Neutrophil (primary cell): ENCODE data around the gene TARS2.

Experiments
- H3K27ac ChIP-seq: fragments of 200-600 bp; sonication (generic); 2 replicates; pipeline ENCODE4 v1.5.1; 2016; ENCODE audit warnings: mild to moderate bottlenecking, moderate library complexity
- H3K27me3 ChIP-seq: fragments of 200-600 bp; sonication (generic); 2 replicates; pipeline ENCODE4 v1.6.0; 2016; ENCODE audit warnings: mild to moderate bottlenecking
- H3K36me3 ChIP-seq: fragments of 200-600 bp; sonication (generic); 2 replicates; pipeline ENCODE4 v1.5.1; 2017
- H3K4me1 ChIP-seq, 2 experiments: fragments of 200-600 bp in 1 of 2; sonication (generic) in 1 of 2; 1 replicate in 1 of 2; 2 replicates in 1 of 2; pipeline versions ENCODE4 v1.5.1 to v1.6.1; 2013 to 2016; ENCODE audit warnings: low read depth in 1 of 2, low read length in 1 of 2, mild to moderate bottlenecking in 1 of 2, moderate library complexity in 1 of 2; ENCODE audit not compliant: control insufficient read depth in 1 of 2, insufficient read depth in 1 of 2
- H3K4me3 ChIP-seq, 2 experiments: fragments of 200-600 bp in 1 of 2; sonication (generic) in 1 of 2; 1 replicate in 1 of 2; 2 replicates in 1 of 2; pipeline ENCODE4 v1.5.1; 2013 to 2016; ENCODE audit warnings: low read depth in 1 of 2, low read length in 1 of 2, mild to moderate bottlenecking in 1 of 2, moderate library complexity in 1 of 2
- H3K9me3 ChIP-seq: fragments of 200-600 bp; sonication (generic); 2 replicates; pipeline ENCODE4 v1.5.1; 2016
- TF ChIP-seq, protein P1 (sequence below): fragments of 200-600 bp; sonication (generic); IDR thresholded peaks from 2 replicates; pipeline ENCODE4 v1.5.1; 2016; ENCODE audit warnings: antibody characterized with exemption

The TARS2 gene

DNA sequence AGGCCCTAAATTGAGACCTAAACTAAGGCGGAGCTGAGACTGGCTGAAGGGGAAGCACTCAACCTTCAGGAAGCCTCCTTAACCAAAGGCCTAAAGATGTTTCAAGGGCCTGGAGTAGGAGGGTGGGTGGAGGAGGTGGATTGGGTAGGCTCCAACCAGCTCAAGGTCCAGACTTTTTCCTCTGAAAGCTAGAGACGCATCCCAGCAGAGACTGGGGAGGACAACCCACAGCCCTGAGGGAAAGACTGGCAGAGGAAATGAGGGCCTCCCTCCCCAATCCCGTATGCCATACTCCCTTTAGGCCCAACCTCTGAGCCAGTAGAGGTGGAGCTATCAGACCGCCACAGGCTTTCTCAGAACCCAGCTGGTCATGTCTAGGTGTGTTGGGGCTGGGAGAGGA lies 21.8 kb downstream of the TARS2 start:
- no peak overlapping the region for H3K4me3 ChIP-seq
- H3K27me3 ChIP-seq = no peaks in the 10 kb centered on the region
- no peaks in the 10 kb centered on the region for H3K9me3 ChIP-seq
- H3K4me1 ChIP-seq = no peaks in the 10 kb centered on the region
- H3K27ac ChIP-seq = no peak overlapping the region
- TF ChIP-seq, protein P1, sequence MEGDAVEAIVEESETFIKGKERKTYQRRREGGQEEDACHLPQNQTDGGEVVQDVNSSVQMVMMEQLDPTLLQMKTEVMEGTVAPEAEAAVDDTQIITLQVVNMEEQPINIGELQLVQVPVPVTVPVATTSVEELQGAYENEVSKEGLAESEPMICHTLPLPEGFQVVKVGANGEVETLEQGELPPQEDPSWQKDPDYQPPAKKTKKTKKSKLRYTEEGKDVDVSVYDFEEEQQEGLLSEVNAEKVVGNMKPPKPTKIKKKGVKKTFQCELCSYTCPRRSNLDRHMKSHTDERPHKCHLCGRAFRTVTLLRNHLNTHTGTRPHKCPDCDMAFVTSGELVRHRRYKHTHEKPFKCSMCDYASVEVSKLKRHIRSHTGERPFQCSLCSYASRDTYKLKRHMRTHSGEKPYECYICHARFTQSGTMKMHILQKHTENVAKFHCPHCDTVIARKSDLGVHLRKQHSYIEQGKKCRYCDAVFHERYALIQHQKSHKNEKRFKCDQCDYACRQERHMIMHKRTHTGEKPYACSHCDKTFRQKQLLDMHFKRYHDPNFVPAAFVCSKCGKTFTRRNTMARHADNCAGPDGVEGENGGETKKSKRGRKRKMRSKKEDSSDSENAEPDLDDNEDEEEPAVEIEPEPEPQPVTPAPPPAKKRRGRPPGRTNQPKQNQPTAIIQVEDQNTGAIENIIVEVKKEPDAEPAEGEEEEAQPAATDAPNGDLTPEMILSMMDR = no peak
- H3K36me3 ChIP-seq = peaks cover 42% of the 10 kb centered on the region

DNA sequence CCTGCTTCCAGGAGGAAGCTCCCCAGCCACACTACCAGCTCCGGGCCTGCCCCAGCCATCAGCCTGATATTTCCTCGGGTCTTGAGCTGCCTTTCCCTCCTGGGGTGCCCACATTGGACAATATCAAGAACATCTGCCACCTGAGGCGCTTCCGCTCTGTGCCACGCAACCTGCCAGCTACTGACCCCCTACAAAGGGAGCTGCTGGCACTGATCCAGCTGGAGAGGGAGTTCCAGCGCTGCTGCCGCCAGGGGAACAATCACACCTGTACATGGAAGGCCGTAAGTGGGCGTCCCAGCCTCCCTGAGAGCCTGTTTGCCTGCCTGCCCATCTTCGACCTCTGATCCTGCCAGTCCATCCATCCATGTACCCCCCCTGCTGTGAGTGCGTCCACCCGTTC lies 24.3 kb downstream of the TARS2 start:
- Histone ChIP-seq H3K27ac (no peak overlapping the region), H3K9me3 (no peaks in the 10 kb centered on the region), H3K36me3 (peaks cover 16% of the 10 kb centered on the region), H3K4me3 (no peak overlapping the region), H3K27me3 (peaks cover 9% of the 10 kb centered on the region), H3K4me1 (peaks cover 15 to 16% of the 10 kb centered on the region in 2 experiments)
- TF ChIP-seq, protein P1 = no peak

DNA sequence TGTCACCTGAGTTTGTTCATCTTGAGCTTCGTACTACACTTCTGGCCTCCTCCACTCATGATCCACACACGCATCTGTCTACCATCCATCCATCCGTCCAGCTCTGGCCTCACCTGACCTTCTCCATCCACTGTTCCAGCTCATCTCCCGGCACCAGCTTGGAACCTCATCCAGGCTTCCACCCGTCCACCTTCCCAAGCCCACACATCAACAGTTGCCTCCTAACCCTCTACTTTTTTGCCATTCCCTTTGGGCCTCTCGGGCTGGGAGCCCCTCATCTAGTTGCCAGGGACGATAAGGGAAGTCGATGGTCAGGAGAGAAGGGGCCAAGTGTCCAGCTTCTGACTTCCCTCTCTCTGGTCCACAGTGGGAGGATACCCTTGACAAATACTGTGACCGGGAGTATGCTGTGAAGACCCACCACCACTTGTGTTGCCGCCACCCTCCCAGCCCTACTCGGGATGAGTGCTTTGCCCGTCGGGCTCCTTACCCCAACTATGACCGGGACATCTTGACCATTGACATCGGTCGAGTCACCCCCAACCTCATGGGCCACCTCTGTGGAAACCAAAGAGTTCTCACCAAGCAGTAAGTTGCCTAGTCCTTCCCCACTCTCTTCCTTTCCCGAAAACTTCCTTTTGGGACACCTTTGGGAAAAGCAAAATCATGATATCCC lies 24.9 kb downstream of the TARS2 start:
- TF ChIP-seq, protein P1 = no peak

DNA sequence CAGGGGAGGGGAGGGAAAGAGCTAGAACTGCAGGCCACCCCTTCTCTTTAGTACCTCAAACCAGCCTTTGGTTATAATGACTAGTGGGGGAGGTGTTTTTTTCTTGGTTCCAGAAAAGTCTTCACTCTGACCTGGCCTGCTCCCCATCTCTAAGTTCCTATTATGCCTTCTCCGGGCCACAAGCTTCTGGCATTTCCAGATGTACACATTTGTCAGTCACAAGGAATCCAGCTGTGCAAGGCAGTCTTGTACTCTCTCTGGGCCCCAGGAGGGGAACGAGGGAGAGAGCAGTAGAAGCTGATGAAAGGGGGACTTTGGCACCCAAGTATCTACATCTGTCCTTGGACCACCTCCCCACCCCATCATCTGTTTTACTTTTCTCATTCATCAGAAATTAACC lies 25.6 kb downstream of the TARS2 start:
- TF ChIP-seq, protein P1 = no peak
- Histone ChIP-seq H3K27me3 (peaks cover 13% of the 10 kb centered on the region), H3K36me3 (peaks cover 3% of the 10 kb centered on the region), H3K27ac (no peak overlapping the region), H3K9me3 (no peaks in the 10 kb centered on the region), H3K4me3 (no peak overlapping the region), H3K4me1 (peaks cover 15 to 16% of the 10 kb centered on the region in 2 experiments)

More for the DNA sequence above, 24.9 kb downstream of the TARS2 start:
- Histone ChIP-seq H3K9me3 (no peaks in the 10 kb centered on the region), H3K36me3 (peaks cover 10% of the 10 kb centered on the region), H3K4me3 (no peak overlapping the region), H3K27me3 (peaks cover 13% of the 10 kb centered on the region), H3K27ac (no peak overlapping the region), H3K4me1 (peaks cover 15 to 16% of the 10 kb centered on the region in 2 experiments)

DNA sequence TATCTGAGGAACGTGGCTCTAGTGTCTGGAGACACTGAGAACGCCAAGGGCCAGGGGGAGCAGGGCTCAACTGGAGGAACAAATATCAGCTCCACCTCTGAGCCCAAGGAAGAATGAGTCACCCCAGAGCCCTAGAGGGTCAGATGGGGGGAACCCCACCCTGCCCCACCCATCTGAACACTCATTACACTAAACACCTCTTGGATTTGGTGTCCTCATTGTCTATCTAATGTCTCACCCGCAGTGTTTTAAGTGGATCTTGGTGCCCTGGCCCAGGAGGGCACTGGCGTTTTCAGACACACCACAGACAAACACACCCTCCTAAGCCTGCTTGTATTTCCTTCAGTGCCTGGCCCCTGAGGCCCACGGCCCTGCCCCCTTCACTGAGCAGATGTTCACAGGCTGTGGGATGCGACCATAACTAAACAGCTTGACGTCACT lies 26.2 kb downstream of the TARS2 start:
- TF ChIP-seq, protein P1 = no peak
- Histone ChIP-seq H3K4me3 (no peak overlapping the region), H3K4me1 (peaks cover 15 to 16% of the 10 kb centered on the region in 2 experiments), H3K27me3 (peaks cover 13% of the 10 kb centered on the region), H3K27ac (no peak overlapping the region), H3K9me3 (no peaks in the 10 kb centered on the region), H3K36me3 (no peaks in the 10 kb centered on the region)
